ENCODE data around the gene HOXA4.

HOXA4 gene

DNA sequence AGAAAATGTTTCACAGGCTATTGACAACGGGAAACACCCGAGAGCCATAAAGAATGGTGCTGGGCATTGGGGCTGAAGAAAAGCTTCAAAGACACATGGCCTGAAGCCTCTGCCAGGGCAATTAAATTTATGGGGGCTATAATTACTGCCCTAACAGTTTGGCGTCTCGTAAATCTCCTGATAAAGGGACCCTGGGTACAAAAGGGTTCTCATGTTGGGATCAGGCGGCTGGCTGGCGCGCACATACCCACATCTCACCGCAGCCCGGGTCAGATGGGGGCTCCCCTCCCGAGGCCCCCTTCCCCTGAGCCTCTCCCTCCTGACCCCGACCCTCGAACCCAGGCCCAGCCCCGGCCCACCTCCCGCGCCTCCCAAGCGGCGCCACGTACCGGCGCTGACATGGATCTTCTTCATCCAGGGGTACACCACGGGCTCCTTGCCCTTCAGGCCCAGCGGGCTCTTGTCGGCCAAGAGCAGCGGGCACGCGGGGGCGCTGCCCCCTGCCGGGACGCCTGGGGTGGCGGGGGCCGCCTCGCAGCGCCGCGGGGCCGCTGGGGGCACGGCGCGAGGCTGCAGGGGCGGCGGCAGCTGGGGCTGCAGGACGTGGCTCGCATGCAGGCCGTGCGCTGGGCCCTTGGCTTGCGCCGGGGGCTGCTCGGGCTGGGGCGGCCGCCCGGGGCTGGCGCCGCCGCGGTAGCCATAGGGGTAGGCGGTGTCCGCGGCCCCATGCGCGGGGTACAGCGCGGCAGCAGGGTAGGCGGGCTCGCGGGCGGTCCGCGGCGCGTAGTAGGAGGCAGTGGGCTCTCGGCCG, 623 bp downstream of the HOXA4 start:
- Histone ChIP-seq H3K4me3 (ENCODE audit: insufficient read depth in 1 of 2, low read depth in 1 of 2, low read length in 2 of 2) (peak overlapping the region; percentile 73 to 77), H2AFZ (ENCODE audit: low read depth, low read length) (peak overlapping the region; percentile 51), H3K4me2 (ENCODE audit: low read length, poor library complexity, severe bottlenecking) (peak overlapping the region; percentile 55), H3K4ac (ENCODE audit: low read depth in 1 of 2, low read length in 2 of 2) (no peak overlapping the region), H3K27me3 (ENCODE audit: control insufficient read depth in 1 of 2, insufficient read depth in 1 of 2, low read length in 2 of 2) (no peaks in the 10 kb centered on the region), H3K36me3 (ENCODE audit: control insufficient read depth in 1 of 2, insufficient read depth in 2 of 2, low read depth in 1 of 2, low read length in 2 of 2) (peaks cover 0 to 11% of the 10 kb centered on the region in 2 experiments), H3K9me3 (ENCODE audit: control insufficient read depth, low read length) (no peaks in the 10 kb centered on the region), H3K9ac (ENCODE audit: low read length) (peak overlapping the region; percentile 77), H4K91ac (ENCODE audit: low read length) (no peak overlapping the region), H3K79me1 (replicated peaks; ENCODE audit: low read length, poor library complexity, severe bottlenecking) (no peaks in the 10 kb centered on the region), H4K8ac (ENCODE audit: low read length) (peak overlapping the region; percentile 81), H3K27ac (ENCODE audit: low read length, poor library complexity, severe bottlenecking) (no peak overlapping the region), H3K23ac (ENCODE audit: low read length in 2 of 2) (no peak overlapping the region), H2BK12ac (ENCODE audit: low read length in 2 of 2) (peak overlapping the region in 1 of 2 experiments; percentile 7), H2BK5ac (ENCODE audit: low read depth, low read length, poor library complexity, severe bottlenecking) (peak overlapping the region; percentile 58), H3K4me1 (ENCODE audit: control insufficient read depth, insufficient read depth, low read depth, low read length) (peaks cover 14% of the 10 kb centered on the region), H3K14ac (ENCODE audit: low read length in 2 of 2) (peak overlapping the region in 1 of 2 experiments; percentile 56), H2AK5ac (ENCODE audit: low read length, severe bottlenecking) (no peak overlapping the region), H3K18ac (ENCODE audit: low read depth in 1 of 2, low read length in 2 of 2) (peak overlapping the region in 1 of 2 experiments; percentile 72), H2BK120ac (ENCODE audit: low read depth, low read length) (no peak overlapping the region), H2BK15ac (ENCODE audit: low read depth, poor library complexity, severe bottlenecking) (no peak overlapping the region)
- 4% methylated on average over 66 of the region's 72 CpGs for WGBS
- peak; percentile 7 for DNase-seq

DNA sequence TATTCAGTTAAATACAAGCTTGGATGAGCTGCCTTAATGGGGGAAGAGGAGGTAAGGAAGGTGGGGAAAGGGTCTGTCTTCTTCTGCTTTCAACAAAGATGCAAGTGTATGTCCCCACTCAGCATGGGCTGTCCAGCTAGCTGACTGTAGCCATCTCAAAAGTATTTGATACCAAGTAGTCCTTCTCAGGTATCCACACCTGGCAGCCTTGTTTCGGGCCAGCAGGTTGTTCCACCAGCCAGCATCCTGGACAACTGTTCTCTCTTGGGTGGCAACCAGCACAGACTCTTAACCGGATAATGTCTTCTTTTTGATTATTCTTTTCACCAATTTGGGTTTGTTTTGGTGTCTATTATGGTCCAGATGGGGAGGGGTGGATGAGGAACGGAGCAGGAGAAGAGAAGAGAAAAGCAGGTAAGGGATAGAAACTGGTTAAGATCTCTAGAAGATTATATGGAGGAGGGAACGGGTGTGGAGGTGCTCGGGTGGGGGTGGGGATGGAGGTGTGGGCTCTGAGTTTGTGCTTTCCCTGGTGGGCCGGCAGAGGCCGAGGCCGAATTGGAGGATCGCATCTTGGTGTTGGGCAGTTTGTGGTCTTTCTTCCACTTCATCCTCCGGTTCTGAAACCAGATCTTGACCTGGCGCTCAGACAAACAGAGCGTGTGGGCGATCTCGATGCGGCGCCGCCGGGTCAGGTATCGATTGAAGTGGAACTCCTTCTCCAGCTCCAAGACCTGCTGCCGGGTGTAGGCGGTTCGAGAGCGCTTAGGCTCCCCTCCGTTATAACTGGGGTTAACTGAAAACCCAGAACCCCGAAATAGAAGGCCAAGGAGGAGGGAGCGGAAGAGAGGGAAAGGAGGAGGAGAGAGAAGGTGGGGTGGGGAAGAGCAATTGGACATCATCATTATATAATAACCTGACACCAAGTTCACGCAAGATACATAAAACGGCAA, 1.5 kb downstream of the HOXA4 start:
- no peak for DNase-seq
- Histone ChIP-seq H3K79me1 (replicated peaks; ENCODE audit: low read length, poor library complexity, severe bottlenecking) (no peaks in the 10 kb centered on the region), H4K91ac (ENCODE audit: low read length) (no peak overlapping the region), H2AFZ (ENCODE audit: low read depth, low read length) (no peak overlapping the region), H3K4me3 (ENCODE audit: insufficient read depth in 1 of 2, low read depth in 1 of 2, low read length in 2 of 2) (peak overlapping the region in 1 of 2 experiments; percentile 73), H3K4ac (ENCODE audit: low read depth in 1 of 2, low read length in 2 of 2) (no peak overlapping the region), H2BK5ac (ENCODE audit: low read depth, low read length, poor library complexity, severe bottlenecking) (no peak overlapping the region), H2BK12ac (ENCODE audit: low read length in 2 of 2) (no peak overlapping the region), H3K4me1 (ENCODE audit: control insufficient read depth, insufficient read depth, low read depth, low read length) (peaks cover 18% of the 10 kb centered on the region), H3K18ac (ENCODE audit: low read depth in 1 of 2, low read length in 2 of 2) (no peak overlapping the region), H2BK15ac (ENCODE audit: low read depth, poor library complexity, severe bottlenecking) (no peak overlapping the region), H3K14ac (ENCODE audit: low read length in 2 of 2) (no peak overlapping the region), H3K36me3 (ENCODE audit: control insufficient read depth in 1 of 2, insufficient read depth in 2 of 2, low read depth in 1 of 2, low read length in 2 of 2) (peaks cover 0 to 19% of the 10 kb centered on the region in 2 experiments), H3K4me2 (ENCODE audit: low read length, poor library complexity, severe bottlenecking) (peak overlapping the region; percentile 55), H2BK120ac (ENCODE audit: low read depth, low read length) (no peak overlapping the region), H4K8ac (ENCODE audit: low read length) (no peak overlapping the region), H2AK5ac (ENCODE audit: low read length, severe bottlenecking) (peak overlapping the region; percentile 31), H3K27me3 (ENCODE audit: control insufficient read depth in 1 of 2, insufficient read depth in 1 of 2, low read length in 2 of 2) (no peaks in the 10 kb centered on the region), H3K27ac (ENCODE audit: low read length, poor library complexity, severe bottlenecking) (no peak overlapping the region), H3K9me3 (ENCODE audit: control insufficient read depth, low read length) (no peaks in the 10 kb centered on the region), H3K23ac (ENCODE audit: low read length in 2 of 2) (peak overlapping the region in 1 of 2 experiments; percentile 15), H3K9ac (ENCODE audit: low read length) (peak overlapping the region; percentile 77)
- WGBS, result 49% methylated on average over 25 of the region's 28 CpGs

DNA sequence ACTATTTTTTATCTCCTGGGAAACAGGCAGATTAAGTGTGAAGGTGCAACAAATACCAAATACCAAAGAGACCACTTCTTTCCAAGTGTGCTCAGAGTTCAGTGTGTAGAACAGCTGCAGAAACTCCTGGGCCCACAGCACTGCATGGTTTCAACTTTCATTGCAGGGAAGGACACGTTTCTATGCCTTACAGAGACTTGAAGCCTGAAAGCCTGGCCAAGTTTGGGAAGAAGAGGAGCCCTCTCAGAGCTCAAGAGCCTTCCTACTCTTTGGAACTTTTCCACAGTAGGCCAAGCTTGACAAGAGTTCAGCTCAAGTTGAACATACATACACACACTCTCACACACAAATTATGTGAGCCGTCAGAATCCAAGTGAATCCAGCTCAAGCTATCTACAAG, 2.5 kb downstream of the HOXA4 start:
- no peak for DNase-seq
- 27% methylated on average over 2 of the region's 2 CpGs for WGBS
- Histone ChIP-seq H3K4me3 (ENCODE audit: insufficient read depth in 1 of 2, low read depth in 1 of 2, low read length in 2 of 2) (no peak overlapping the region), H3K4me2 (ENCODE audit: low read length, poor library complexity, severe bottlenecking) (no peak overlapping the region), H2AK5ac (ENCODE audit: low read length, severe bottlenecking) (peak overlapping the region; percentile 6), H2AFZ (ENCODE audit: low read depth, low read length) (no peak overlapping the region), H3K23ac (ENCODE audit: low read length in 2 of 2) (no peak overlapping the region), H2BK120ac (ENCODE audit: low read depth, low read length) (no peak overlapping the region), H3K27ac (ENCODE audit: low read length, poor library complexity, severe bottlenecking) (no peak overlapping the region), H3K27me3 (ENCODE audit: control insufficient read depth in 1 of 2, insufficient read depth in 1 of 2, low read length in 2 of 2) (no peaks in the 10 kb centered on the region), H2BK5ac (ENCODE audit: low read depth, low read length, poor library complexity, severe bottlenecking) (no peak overlapping the region), H3K9ac (ENCODE audit: low read length) (no peak overlapping the region), H3K36me3 (ENCODE audit: control insufficient read depth in 1 of 2, insufficient read depth in 2 of 2, low read depth in 1 of 2, low read length in 2 of 2) (peaks cover 7 to 28% of the 10 kb centered on the region in 2 experiments), H2BK12ac (ENCODE audit: low read length in 2 of 2) (no peak overlapping the region), H3K14ac (ENCODE audit: low read length in 2 of 2) (no peak overlapping the region), H3K4me1 (ENCODE audit: control insufficient read depth, insufficient read depth, low read depth, low read length) (peaks cover 21% of the 10 kb centered on the region), H4K8ac (ENCODE audit: low read length) (no peak overlapping the region), H3K9me3 (ENCODE audit: control insufficient read depth, low read length) (no peaks in the 10 kb centered on the region), H3K79me1 (replicated peaks; ENCODE audit: low read length, poor library complexity, severe bottlenecking) (no peaks in the 10 kb centered on the region), H3K18ac (ENCODE audit: low read depth in 1 of 2, low read length in 2 of 2) (no peak overlapping the region), H2BK15ac (ENCODE audit: low read depth, poor library complexity, severe bottlenecking) (no peak overlapping the region), H3K4ac (ENCODE audit: low read depth in 1 of 2, low read length in 2 of 2) (no peak overlapping the region), H4K91ac (ENCODE audit: low read length) (no peak overlapping the region)
